GM18507 (cell line): ENCODE measurements around the gene PLSCR1.
"Not testable (repeated sequence)": the region's sequence is repeated elsewhere in the genome, so short reads cannot be mapped to it uniquely, and the experiment has no call there.

Experiments used
- DNase-seq: peaks from one replicate; pipeline ENCODE4 v3.0.0; 2011; ENCODE audit warnings: low read depth; ENCODE audit not compliant: insufficient read length; ENCODE audit errors: extremely low spot score
- FAIRE-seq: peaks from 2 replicates; lab custom pipeline; 2011; peaks lifted over from hg19 to GRCh38; lab: Jason Lieb, UNC

Gene PLSCR1

DNA sequence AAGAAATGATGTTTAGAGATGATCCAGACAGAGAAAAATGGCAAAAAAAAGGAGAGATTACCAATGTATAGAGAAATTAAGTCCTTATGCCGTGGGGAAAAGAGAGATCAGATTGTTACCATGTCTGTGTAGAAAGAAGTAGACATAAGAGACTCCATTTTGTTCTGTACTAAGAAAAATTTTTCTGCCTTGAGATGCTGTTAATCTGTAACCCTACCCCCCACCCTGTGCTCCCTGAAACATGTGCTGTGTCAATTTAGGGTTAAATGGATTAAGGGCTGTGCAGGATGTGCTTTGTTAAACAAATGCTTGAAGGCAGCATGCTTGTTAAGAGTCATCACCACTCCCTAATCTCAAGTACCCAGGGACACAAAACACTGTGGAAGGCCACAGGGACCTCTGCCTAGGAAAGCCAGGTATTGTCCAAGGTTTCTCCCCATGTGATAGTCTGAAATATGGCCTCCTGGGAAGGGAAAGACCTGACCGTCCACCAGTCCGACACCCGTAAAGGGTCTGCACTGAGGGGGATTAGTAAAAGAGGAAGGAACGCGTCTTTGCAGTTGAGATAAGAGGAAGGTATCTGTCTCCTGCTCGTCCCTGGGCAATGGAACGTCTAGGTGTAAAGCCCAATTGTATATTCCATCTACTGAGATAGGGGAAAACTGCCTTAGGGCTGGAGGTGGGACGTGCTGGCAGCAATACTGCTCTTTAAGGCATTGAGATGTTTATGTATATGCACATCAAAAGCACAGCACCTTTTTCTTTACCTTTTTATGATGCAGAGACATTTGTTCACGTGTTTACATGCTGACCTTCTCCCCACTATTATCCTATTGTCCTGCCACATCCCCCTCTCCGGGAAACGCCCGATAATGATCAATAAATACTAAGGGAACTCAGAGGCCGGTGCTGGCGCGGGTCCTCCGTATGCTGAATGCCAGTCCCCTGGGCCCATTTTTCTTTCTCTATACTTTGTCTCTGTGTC lies 21.9 kb downstream of the PLSCR1 start:
- DNase-seq, FAIRE-seq: not testable (repeated sequence)

DNA sequence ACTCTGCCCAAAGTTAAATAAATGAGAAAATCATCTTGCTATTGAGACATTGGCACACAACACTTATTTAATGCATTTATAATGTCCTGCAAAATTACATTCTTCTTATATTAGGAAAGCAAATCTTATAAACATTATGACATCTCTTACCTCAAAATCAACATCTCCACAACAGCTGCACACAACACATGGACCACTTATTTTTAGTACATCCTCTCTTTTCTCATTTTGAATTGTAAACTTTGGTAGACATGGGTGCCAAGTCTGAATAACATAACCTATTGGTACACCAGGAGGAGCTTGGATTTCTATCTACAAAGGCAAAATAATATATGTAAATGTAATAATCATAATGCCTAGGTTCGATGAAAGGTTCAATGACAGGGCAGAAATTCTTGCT lies 23.0 kb downstream of the PLSCR1 start:
- FAIRE-seq, result no peak
- DNase-seq, result no peak

DNA sequence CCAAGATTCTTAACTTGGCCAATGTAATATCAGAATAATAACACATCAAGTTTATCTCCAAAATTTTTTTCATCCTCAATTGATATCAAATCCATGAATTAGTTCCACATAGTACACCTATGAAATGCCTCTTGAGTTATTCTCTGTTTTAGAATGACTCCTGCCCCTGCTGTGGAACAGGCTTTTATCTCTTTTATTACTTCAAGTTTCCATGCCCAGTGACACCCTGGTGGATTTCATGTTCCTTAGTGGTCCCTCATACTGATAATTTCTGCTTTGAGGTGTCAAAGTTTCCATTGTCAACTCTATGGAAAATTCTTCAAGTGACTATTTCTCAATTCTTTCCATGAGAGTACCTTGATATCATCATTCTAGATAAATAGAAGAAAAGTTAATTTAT lies 24.6 kb downstream of the PLSCR1 start:
- no peak for DNase-seq
- no peak for FAIRE-seq

DNA sequence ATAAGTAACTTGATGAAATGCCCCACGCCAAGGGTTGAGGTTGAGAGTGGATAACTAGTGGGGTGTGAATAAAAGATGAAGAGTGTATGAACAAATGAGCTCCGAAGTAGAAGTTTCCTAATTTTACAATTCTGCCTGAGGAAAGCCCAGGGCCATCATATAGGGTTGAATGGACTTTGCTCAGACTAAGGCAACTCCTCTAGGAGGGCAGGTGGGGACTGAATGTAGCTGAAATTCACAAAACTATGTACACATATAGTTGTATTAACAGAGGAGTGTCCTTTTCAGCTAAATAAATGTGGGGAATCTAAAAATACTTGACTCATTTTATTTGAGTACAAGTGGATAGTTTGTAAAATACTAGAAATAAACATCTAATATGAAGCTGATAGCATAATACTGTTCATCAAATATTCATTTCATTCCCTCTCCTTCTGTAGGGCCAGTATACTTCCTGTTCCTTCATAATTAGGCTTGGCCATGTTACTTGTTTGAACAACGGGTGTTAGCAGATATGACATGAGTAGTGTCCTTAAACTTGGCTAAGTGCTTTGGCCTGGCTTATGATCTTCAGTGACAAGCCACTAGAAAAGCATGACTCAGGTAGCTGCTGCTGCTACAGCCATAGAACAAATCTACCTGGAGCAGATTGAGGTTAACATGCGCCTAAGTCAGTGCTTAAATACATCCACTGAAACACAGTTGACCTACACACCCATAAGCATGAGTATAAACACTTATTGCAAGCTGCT lies 26.5 kb downstream of the PLSCR1 start:
- DNase-seq (no peak), FAIRE-seq (no peak)

DNA sequence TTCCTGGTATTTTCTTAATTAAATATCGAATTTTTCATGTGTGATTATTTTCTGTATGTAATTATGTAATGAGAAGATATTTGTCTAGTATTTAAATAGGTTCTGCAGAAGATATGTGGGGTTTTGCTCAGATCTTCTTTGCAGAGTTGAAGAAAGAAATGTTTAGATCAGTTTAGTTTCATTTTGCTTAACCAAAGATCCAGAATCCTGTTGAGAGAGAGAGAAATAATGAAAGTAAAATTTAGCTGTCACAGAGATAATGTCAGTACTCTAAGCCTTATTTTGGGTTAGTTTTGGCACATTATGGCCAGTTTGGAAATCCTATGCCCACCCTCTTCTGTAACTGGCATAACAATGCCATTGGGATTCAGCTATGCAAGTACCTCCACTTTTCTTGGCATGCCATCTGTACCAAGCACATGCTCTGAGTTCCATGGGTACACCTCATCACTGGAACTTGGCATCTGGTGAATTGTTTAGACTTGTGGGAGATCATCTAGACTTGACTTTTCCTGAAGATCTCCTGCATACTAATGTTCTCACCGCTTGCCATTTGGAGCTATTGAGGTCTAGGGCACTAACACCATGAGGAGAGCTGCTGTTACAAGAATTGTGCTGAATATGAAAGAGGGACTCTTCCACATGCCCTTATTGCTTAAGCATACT lies 30.9 kb downstream of the PLSCR1 start:
- FAIRE-seq (no peak), DNase-seq (no peak)

DNA sequence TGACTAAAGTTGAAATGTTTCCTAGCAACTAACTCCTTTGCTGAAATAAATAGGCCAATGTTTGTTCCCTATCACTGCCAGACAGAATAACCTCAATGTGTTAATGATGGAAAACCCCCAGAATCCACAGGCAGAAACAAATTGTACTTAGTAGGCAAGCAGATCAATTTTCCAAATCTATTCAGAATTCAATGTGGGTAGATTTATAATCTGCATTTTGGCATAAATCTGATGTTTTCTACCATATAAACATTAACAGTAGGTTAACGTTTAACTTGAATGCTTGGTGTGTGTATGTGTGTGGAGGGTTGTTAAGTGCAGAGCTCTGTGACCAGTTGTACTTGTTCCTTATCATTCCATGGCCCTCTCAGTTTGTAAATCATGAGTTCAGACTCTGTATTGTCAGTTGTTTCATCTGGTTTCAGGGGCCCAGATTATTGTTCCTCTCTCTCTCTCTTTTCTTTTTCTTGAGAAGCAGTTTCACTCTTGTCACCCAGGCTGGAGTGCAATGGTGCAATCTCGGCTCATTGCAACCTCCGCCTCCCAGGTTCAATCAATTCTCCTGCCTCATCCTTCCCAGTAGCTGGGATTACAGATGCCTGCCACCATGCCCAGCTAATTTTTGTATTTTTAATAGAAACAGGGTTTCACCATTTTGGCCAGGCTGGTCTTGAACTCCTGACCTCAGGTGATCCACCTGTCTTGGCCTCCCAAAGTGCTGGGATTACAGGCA lies 32.8 kb downstream of the PLSCR1 start:
- no peak for FAIRE-seq

DNA sequence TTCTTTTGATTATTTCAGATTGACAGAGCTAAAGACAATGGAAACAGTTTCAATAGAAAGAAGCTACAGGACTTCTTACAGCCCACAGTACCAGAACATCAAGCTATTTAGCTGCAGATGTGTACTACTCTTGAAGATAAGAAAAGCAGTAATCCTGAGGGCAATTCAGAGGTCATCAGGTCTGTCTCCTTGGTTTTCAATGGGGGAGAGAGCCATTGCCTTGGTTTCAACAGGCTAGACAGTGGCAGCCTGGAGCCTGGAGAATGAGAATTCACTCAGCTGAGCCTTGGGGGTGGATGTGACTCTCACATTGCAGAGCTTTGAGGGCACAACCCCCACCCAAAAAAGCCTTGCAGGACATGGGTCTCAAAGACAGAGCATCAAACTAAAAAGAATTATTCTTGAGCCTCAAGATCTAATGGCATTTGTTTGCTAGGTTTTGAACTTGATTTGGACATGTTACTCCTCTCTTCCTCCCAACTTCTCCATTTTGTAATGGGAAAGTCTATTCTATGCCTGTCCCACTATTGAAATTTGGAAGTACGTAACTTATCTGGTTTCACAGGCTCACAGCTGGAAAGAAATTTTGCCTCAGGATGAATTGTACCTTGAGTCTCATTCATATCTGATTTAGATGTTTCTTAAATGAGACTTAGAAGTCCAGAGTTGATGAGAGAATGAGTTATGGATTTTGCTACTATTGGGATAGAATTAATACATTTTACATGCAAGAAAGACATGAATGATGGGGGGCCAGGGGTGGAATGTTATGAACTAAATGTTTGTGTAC lies 36.9 kb downstream of the PLSCR1 start:
- DNase-seq (no peak), FAIRE-seq (no peak)

More for the DNA sequence above, 32.8 kb downstream of the PLSCR1 start:
- no peak for DNase-seq

DNA sequence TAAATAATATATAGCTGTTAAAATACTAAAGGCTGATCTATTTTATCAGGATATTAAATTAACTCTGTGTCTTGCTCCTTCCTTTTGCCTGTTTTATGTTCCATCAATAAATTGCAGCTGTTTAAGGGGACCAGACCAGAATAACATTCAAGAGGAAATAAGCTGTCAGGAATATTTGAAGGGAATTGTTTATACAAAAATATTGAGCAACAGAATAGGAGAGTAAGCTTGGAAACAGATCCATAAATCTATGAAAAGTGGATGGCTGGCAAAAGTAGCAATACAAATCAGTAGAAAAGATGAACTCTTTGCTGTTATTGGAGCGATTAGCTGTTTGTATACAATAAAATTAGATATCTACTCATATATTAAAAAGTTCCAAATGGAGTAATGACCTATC lies 38.9 kb downstream of the PLSCR1 start:
- no peak for FAIRE-seq
- no peak for DNase-seq

DNA sequence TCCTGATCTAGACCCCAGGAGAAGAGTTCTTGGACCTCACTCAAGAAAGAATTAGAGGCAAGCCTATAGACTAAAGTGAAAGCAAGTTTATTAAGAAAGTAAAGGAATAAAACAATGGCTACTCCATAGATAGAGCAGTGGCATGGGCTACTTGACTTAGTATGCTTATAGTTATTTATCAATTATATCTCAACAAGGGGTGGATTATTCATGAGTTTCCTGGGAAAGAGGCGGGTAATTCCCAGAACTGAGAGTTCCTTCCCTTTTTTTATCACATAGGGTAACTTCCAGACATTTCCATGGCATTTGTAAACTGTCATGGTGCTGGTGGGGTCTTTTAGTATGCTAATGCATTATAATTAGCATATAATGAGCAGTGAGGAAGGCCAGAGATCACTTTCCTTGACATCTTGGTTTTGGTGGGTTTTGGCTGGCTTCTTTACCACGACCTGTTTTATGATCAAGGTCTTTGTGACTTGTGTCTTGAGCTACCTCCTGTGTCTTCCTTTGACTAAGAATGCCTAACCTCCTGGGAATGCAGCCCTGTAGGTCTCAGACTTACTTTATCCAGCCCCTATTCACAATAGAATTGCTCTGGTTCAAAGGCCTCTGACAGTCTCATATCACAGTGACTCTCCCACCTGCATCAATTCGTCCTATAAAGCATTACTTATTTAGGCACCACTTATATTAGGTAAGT lies 39.8 kb downstream of the PLSCR1 start:
- FAIRE-seq, result no peak
- no peak for DNase-seq

DNA sequence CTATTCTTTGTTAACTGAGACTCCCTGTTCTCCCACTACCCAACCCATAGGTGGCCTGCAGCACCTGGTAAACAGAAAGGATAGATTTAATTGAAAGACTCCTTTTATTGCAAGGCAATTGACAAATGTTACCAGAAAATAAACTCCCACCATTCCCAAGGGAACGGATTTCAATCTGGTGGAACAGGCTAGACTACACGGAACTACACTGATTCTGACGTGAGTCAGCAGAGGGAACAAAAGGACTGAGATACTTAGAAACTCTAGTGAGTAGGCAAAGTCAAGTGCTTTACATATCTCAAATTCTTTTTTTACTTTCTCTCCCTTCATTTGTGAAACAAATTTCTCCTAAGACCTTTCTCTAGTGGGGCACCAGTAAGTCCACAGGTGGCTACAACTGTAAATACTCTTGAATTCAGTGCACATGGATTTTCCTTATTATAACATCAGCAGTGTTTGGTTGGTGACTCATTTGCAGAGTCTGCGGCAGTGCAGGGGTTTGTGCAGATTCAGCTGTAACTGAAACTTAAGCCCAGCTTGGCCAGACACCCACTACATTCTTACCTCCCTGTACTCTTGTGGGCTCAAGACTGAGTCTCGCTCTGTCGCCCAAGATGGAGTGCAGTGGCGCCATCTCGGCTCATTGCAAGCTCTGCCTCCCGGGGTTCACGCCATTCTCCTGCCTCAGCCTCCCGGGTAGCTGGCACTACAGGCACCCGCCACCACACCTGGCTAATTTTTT lies 40.8 kb downstream of the PLSCR1 start:
- DNase-seq (peak; percentile 26), FAIRE-seq (peak; percentile 84)

DNA sequence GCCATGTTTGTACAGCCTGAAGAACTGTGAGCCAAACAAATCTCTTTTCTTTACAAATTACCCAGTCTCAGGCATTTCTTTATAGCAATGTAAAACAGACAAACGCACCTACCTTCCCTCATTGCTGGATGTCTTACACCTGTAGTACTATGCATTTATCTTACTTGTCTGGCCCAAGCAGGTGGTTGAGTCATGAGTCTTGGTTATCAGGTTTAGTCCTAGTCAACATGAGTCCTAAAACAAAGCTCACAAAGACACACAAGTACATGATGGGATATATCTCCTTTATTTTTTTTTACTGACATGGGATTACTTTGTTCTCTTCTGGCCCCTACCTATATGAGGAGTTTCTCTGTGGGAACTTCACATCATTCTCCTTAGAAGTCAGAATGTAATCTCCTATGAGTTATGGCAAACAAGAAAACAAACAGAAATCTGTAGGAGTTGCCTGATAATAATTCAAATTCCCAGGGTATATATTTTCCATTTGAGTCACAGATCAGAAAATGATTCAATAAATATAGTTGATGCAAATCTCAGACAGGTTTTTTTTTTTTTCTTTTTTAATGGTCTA lies 41.4 kb downstream of the PLSCR1 start:
- no peak for FAIRE-seq
- DNase-seq, result no peak

DNA sequence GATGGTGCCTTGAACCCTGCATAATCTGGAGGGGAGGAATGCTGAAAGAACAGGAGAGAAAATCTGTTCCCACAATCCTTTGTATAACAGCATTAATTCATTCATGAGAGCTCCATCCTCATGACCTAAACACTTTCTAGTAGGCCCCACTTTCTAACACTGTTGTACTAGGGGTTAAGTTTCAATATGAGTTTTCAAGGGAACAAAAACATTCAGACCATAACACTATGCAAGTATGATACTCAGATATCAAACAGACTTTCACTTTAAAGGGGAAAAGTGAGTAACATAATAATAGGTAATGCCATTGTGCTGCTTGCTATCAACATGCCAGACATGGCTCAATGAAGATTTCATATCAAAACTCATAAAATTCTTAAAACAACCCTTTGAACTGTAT lies 42.7 kb downstream of the PLSCR1 start:
- no peak for FAIRE-seq
- DNase-seq, result no peak

DNA sequence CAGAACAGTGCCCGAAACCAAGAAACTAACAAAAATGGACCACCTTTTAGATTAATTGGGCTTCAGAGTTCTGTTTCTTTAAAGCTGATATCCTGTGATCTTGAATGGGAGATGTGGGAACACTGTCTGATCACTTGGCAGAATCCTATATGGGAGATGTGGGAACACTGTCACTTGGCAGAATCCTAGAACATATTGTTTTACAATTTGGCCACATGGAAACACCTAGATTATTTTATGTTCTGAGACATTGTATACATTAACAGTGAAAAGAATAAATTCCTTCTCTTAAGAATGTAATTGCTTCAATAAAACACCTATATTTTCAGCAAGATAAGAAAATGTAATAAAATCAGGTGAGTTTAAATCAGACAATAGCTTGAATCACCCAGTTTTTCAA lies 44.7 kb downstream of the PLSCR1 start:
- FAIRE-seq, result no peak
- DNase-seq, result no peak

DNA sequence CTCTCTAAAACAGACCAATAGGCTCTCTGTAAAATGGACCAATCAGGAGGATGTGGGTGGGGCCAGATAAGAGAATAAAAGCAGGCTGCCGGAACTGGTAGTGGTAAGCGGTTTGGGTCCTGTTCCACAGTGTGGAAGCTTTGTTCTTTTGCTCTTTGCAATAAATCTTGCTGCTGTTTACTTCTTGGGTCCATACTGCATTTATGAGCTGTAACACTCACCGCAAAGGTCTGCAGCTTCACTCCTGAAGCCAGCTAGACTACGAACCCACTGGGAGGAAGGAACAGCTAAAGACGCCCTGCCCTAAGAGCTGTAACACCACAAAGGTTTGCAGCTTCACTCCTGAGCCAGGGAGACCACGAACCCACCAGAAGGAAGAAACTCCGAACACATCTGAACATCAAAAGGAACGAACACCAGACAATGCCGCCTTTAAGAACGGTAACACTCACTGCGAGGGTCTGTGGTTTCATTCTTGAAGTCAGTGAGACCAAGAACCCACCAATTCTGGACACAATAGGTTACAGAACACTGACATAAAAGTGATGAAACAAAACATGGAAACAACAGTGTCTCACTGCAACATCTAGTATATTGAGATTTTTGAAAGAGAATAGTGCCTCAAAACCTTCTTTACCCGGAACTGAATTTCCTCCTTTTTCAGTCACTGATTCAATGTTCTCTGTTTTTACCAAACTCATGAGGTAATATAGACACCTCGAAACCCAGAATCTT lies 46.2 kb downstream of the PLSCR1 start:
- FAIRE-seq (no peak), DNase-seq (no peak)

DNA sequence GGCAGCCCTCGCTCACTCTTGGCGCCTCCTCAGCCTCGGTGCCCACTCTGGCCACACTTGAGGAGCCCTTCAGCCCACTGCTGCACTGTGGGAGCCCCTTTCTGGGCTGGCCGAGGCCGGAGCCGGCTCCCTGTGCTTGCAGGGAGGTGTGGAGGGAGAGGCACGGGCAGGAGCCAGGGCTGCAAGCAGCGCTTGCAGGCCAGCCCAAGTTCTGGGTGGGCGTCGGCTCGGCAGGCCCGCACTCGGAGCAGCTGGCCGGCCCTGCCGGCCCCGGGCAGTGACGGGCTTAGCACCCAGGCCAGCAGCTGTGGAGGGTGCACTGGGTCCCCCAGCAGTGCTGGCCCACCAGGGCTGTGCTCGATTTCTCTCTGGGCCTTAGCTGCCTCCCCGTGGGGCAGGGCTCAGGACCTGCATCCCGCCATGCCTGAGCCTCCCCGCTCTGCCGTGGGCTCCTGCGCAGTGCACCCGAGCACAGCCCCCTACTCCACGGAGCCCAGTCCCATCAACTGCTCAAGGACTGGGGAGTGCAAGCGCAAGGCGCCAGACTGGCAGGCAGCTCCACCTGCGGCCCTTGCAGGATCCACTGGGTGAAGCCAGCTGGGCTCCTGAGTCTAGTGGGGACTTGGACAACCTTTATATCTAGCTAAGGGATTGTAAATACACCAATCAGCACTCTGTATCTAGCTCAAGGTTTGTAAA lies 47.1 kb downstream of the PLSCR1 start:
- not testable (repeated sequence) for FAIRE-seq, DNase-seq

DNA sequence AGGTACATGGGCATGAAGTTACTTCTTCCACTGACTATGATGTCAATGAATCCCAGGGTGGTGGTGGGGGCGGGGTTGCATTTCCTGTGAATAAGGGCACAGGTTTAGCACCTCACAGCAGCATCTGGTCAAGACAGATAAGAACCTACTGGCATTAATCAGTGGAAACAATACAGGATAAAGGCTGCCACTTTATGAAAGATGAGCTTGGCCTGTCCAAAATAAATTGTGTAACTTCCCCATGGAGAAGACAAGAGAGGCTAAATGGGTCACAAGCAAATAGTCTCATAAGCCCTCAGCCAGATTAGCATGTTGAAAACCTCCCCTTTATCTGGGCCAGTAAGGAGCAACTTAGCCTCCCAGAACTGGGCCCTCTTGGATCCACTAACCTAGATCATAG lies 47.7 kb downstream of the PLSCR1 start:
- FAIRE-seq, result no peak
- DNase-seq, result no peak
